Activated CD4-positive, alpha-beta T cell treated with anti-CD3 and anti-CD28 coated beads, Interleukin-2, amount 50 U/mL, for 16 hours (primary cell): ENCODE data around the gene DCAF6.

Source experiments
- DNase-seq: peaks from one replicate; pipeline ENCODE4 v3.0.0-alpha.2; 2020

The DCAF6 gene

DNA sequence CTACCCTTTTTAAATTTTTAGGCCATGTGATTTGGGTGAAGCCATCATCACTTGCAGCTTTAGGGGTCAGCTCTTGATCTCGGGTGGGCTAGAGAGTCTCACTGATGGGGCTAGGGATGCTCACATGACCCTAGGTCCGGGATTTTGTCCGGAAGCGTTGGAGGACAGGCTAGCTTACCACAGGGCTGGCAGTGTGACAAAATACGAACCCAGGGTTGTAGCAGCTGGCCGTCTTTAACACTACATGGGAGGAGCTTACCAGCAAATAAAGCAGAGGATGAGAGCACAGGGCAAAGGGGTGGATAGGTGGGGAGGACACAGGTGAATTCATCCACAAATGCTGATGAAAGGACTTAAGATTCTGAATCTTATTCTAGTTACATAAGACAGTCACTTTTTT lies 178.4 kb downstream of the DCAF6 start:
- no peak for DNase-seq

DNA sequence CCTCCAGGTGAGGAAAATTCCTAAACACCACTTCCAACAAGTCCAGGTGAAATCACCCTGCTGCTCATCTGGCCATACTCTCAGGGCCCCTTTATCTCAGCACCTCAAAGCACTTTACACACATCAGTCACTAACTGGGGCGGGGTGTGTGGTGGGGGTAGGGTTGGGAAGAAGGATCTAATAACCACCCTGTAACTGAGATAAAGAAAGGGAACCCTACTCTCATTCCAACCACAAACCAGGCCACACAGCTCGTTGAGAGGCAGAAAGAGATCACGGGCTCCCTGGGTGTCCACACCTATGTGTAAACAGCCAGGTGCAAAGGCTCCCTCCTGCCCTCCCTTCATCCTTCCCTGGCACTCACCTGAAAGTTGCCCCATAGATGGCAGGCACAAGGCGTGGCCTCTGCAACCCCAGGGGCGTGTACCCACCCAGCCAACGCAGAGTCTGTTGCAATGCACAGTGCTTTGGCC lies 179.9 kb downstream of the DCAF6 start:
- no peak for DNase-seq

DNA sequence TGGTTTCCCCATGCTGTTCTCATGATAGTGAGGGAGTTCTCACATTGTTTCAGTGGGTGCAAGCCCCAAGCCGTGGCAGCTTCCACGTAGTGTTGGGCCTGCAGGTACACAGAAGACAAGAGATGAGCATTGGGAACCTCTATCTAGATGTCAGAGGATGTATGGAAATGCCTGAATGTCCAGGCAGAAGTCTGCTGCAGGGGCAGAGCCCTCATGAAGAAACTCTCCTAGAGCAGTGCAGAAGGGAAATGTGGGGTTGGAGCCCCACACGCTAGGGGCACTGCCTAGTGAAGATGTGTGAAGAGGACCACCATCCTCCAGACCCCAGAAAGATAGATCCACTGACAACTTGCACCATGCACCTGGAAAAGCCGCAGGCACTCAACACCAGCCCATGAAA lies 183.3 kb downstream of the DCAF6 start:
- no peak for DNase-seq

DNA sequence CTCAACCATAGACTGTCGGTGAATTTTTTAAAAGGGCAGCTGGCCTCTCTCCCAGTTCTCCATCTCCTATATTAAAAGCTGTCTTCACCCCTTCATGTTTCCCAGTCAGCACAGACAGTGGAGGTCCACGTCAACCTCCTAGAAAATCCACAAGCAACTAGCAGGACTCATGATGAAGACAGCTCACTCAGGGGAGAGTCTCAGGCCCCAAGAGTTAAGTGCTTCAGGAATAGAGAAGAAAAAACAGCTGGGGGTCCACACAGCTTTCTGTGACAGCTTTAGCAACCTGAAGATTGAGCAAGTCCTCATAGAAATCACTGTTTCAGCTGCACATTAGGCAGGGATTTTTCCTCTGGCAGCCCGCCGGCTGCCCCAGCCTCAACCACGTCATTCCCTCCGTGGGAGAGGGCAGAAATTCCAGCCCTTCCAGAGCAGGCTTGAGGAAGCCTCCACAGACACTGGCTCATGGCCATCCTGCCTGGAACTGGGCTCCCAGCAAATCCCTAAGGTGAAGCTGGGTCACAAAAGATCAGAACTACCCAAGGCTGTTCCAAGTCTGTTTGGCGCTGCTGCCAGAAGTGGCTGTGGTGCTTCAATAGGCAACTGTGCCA lies 185.0 kb downstream of the DCAF6 start:
- DNase-seq, result no peak

DNA sequence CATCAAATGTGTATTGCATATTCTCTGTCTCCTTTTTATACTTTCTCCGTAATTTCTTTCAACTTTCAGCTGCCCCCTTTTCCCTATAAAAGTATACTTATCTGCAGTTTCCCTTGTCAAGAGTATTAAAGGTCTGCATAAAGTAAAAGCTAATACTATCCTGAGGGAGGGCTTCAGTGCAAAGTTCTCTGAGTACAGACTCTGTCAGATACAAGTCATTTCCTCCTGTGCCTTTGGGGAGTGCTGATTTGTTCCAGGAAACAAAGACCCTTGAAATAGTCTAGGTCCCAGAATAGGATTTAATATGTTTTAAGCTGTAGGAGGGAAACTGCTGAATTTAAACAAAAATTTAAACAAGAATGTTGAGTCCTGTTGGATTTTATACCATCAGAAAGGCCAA lies 188.6 kb downstream of the DCAF6 start:
- no peak for DNase-seq
